ENCODE data around the gene ACTN1.

DNA sequence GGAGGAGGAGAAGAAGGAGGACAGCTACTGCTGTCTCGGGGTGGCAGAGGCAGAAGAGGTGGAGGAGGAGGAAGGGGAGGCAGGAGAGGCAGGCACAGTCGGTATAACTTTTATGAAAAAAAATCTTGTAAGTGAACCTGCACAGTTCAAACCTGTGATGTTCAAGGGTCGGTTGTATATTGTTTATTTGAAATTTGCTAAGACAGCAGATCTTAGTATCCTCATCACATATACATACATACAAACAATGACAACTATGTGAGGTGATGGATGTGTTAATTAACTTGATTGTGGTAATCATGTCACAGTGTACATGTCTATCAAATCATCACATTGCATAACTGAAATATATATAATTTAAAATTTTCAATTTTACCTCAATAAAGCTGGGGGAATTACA, 19.0 kb downstream of the ACTN1 start:
- TF ChIP-seq, protein P1, sequence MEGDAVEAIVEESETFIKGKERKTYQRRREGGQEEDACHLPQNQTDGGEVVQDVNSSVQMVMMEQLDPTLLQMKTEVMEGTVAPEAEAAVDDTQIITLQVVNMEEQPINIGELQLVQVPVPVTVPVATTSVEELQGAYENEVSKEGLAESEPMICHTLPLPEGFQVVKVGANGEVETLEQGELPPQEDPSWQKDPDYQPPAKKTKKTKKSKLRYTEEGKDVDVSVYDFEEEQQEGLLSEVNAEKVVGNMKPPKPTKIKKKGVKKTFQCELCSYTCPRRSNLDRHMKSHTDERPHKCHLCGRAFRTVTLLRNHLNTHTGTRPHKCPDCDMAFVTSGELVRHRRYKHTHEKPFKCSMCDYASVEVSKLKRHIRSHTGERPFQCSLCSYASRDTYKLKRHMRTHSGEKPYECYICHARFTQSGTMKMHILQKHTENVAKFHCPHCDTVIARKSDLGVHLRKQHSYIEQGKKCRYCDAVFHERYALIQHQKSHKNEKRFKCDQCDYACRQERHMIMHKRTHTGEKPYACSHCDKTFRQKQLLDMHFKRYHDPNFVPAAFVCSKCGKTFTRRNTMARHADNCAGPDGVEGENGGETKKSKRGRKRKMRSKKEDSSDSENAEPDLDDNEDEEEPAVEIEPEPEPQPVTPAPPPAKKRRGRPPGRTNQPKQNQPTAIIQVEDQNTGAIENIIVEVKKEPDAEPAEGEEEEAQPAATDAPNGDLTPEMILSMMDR (conservative IDR thresholded peaks at IDR 0.05) = no peak
- TF ChIP-seq ZFX (IDR thresholded peaks at IDR 0.05) = no peak
